Neural cell (in vitro differentiated cells): ENCODE results near the gene CTRB1.

ENCODE experiments used
- EP300 ChIP-seq: fragments of 450-650 bp; conservative IDR thresholded peaks from 2 replicates; pipeline ENCODE4 v1.6.1; 2014; ENCODE audit warnings: antibody characterized with exemption, mild to moderate bottlenecking, moderate library complexity; ENCODE audit not compliant: poor library complexity, severe bottlenecking
- POLR2AphosphoS5 ChIP-seq: IDR thresholded peaks from 2 replicates; pipeline ENCODE4 v1.6.1; 2012
- TF ChIP-seq, protein P1 (sequence below): fragments of 450-650 bp; IDR thresholded peaks from 2 replicates; pipeline ENCODE4 v1.5.1; 2014; ENCODE audit warnings: antibody characterized with exemption, mild to moderate bottlenecking, moderate library complexity; ENCODE audit not compliant: poor library complexity, severe bottlenecking

DNA sequence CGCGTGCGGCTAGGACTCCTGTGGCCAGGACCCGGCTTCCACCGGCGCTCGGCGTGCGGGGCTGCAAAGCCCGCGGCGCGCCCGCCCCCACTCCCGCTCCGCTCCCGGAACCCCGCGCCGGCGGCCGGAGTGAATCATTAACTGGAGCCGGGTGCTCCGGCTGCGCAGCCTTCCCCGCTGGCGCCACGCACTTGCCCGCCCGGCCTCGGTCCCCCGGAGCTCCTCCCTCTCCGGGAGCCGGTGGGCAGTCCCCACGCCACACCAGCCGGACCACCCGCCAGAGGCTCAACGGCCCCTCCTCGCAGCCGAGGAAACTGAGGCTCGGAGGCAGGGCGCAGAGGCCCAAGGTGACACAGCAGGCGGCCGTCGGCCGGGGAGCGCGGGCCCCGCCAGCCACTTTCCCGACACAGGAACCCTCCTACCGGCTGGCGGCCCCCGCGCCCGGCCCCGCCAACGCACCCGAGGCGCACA is 32.1 kb downstream of the CTRB1 start:
- TF ChIP-seq POLR2AphosphoS5 (no peak), EP300 (no peak)
- TF ChIP-seq, protein P1, sequence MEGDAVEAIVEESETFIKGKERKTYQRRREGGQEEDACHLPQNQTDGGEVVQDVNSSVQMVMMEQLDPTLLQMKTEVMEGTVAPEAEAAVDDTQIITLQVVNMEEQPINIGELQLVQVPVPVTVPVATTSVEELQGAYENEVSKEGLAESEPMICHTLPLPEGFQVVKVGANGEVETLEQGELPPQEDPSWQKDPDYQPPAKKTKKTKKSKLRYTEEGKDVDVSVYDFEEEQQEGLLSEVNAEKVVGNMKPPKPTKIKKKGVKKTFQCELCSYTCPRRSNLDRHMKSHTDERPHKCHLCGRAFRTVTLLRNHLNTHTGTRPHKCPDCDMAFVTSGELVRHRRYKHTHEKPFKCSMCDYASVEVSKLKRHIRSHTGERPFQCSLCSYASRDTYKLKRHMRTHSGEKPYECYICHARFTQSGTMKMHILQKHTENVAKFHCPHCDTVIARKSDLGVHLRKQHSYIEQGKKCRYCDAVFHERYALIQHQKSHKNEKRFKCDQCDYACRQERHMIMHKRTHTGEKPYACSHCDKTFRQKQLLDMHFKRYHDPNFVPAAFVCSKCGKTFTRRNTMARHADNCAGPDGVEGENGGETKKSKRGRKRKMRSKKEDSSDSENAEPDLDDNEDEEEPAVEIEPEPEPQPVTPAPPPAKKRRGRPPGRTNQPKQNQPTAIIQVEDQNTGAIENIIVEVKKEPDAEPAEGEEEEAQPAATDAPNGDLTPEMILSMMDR: no peak
